Stimulated activated CD4-positive, alpha-beta T cell treated with anti-CD3 and anti-CD28 coated beads, Interleukin-2, amount 100 ng/mL, for 24 hours (primary cell): Measurements from ENCODE around the gene HTR2C.
"Not testable (repeated sequence)": the region's sequence is repeated elsewhere in the genome, so short reads cannot be mapped to it uniquely, and the experiment has no call there.

ENCODE experiments used
- DNase-seq, 2 donors: peaks; one replicate each; pipeline ENCODE4 v3.0.0-alpha.2; 2020

Gene HTR2C

GRCh38 chrX:114715096-114715495, 131.2 kb downstream of the HTR2C start:
- no peak for DNase-seq

GRCh38 chrX:114717921-114718320, 134.0 kb downstream of the HTR2C start:
- DNase-seq, result no peak

GRCh38 chrX:114766541-114766940, 182.7 kb downstream of the HTR2C start:
- DNase-seq, result no peak

DNA sequence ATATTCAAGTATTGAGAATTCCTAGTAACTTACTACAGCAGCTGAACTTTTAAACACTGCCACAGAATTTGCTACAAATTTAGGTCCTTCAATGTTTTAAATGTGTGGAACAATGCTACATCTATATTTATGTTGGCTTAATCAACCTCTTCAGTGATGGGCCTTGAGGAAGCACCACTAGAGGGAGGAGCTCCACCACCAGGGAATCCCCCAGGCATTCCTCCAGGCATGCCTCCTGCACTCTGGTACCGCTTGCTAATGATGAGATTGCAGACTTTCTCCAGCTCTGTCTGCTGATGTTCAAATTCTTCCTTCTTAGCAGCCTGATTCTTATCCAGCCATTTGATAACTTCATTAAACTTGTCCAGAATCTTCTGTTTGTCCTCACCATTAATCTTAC, 190.8 kb downstream of the HTR2C start:
- no peak for DNase-seq

- DNase-seq, result no peak
Observed at GRCh38 chrX:114782925-114783324, 199.0 kb downstream of the HTR2C start.

GRCh38 chrX:114787061-114787460, 203.2 kb downstream of the HTR2C start:
- DNase-seq, result no peak

- DNase-seq, result no peak
Observed at GRCh38 chrX:114797494-114797893, 213.6 kb downstream of the HTR2C start.

- DNase-seq, result no peak
Observed at GRCh38 chrX:114798907-114799306, 215.0 kb downstream of the HTR2C start.

DNA sequence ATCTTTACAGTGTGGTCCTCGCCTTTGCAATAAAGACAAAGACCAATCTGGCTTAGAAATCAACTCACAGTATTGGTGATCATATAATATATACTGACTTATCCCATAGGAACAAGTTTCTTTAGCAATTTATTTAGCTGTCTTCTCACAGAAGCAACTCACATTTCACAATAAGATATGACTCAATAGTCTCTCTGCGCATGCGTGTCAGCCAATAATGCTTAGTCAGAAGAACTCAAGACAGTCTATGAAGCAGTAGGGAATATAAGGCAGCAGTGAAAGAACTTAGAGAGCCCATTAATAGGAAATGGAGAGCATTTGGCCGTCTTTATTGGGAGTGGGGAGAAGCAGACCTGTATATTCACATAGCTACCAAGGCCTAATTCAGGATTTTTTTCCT, 216.8 kb downstream of the HTR2C start:
- DNase-seq, result no peak

DNA sequence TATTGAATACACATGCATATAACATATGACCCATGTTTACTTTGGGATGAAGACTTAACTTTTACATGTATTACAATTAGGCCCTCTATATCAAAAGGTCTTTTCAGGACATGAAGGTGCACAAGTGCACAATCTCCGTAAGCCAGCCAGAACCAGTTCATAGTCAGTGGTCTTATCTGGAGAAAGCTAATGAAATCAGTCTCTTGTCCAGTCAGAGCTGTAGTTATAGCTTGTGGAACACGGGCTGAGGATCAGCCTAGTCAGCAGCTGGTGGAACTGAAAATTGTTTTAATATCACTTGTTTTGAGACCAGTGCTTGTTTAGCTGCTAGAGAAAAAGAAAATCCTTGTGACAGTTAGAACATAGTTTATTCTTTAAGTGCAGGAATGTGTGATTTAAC, 235.6 kb downstream of the HTR2C start:
- no peak for DNase-seq

- no peak for DNase-seq
Observed at GRCh38 chrX:114841051-114841450, 257.2 kb downstream of the HTR2C start.

DNA sequence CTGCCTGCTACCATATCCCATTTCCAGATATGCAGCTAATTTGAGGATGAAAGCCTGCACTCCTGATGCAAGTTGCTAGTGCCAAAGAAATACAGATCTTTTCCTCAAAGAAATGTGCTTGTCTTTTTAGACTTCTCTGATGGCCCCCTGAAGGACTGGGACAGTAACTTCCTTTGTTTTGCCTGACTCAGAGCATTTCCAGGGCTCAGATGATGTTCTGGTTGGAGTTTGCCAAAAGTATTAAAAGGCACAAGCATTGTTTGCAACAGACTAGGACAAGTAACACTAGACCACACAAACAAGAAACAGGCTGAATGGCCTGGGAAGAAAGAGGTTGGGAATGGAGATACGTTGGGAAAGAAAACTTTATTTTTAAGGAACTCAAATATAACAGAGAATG, 258.3 kb downstream of the HTR2C start:
- DNase-seq, result no peak

DNA sequence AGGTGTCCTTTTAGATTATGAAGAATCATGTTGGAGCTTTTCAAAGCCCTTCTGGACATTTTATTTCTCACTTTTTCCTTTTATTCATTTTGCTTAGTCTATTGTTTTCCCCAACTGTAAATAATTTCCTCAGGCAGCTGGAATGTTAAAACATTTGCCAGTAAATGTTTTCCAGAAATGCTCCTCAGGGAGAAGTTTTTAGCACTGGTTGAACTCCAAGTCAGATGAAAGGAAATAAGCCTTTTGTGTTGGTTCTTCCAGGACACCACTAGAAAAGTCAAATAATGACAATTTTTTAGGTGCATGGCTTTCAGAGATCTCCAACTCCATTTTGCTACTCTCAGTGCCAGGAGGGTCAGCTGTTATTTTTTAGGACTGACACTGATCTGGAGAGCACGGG, 305.6 kb downstream of the HTR2C start:
- no peak for DNase-seq

- no peak for DNase-seq
Observed at GRCh38 chrX:114903618-114904017, 319.7 kb downstream of the HTR2C start.

DNA sequence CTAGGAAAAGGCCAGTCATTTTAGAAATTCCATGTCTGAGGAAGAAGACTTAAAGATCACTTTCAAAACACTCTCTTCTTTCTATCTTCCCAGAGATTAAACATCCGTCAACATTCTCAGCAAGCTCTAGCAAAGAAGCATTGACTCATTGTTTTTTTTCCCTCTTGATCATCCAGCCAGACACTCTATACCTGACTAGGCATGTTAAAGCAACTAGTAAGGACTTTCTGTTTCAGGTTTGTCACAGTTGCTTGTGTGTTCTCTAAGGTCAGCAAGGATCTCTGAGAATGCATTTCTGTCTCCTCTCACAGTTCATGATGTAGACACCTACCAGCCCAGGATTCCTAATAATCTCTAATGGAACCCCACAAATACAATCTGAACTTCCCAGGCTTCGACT, 321.4 kb downstream of the HTR2C start:
- DNase-seq, result no peak

DNA sequence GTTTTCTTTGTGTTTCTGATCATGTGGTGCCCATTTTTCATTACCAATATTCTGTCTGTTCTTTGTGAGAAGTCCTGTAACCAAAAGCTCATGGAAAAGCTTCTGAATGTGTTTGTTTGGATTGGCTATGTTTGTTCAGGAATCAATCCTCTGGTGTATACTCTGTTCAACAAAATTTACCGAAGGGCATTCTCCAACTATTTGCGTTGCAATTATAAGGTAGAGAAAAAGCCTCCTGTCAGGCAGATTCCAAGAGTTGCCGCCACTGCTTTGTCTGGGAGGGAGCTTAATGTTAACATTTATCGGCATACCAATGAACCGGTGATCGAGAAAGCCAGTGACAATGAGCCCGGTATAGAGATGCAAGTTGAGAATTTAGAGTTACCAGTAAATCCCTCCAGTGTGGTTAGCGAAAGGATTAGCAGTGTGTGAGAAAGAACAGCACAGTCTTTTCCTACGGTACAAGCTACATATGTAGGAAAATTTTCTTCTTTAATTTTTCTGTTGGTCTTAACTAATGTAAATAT, 323.2 kb downstream of the HTR2C start:
- DNase-seq, result no peak

DNA sequence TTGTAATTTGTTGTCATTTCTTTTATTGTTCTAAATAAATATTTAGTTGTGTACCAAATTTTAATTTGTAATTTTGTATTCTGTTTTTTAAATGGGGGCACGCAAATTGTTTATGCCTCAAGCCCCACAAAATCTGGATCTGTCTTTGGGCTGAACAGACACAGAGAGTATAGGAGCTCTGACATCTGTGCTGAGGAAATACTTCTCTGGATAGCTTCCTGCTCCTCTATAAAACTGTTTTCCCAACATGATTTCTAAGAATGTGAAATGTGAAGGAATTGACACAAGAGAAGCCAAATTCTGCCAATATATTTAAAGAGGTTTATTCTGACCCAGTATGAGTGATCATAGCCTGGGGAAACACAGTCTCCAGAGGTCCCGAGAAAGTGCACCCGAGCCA, 340.5 kb downstream of the HTR2C start:
- no peak for DNase-seq

- DNase-seq, result no peak
Observed at GRCh38 chrX:114924856-114925255, 341.0 kb downstream of the HTR2C start.

- no peak for DNase-seq
Observed at GRCh38 chrX:114930227-114930626, 346.3 kb downstream of the HTR2C start.

GRCh38 chrX:114932550-114932949, 348.7 kb downstream of the HTR2C start:
- no peak for DNase-seq

DNA sequence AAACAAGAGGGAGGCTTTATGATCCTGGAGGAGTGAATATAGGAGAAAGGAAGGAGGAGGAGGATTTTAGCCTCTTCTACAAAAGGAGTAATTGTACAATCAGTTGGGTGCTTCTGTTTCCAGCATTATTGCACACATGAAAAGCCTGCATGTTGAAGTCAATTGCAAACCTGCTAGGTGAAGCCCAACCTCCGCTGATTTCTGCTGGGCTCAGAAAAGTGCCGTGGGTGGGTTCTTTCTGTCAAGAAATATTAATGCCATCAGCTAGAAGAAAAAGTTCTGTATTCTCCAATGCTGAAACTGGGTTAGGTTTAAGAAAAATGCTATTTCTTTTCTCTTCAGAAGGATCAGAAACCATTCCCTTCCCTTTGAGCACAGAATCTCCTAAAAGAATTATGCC, 349.4 kb downstream of the HTR2C start:
- not testable (repeated sequence) for DNase-seq

DNA sequence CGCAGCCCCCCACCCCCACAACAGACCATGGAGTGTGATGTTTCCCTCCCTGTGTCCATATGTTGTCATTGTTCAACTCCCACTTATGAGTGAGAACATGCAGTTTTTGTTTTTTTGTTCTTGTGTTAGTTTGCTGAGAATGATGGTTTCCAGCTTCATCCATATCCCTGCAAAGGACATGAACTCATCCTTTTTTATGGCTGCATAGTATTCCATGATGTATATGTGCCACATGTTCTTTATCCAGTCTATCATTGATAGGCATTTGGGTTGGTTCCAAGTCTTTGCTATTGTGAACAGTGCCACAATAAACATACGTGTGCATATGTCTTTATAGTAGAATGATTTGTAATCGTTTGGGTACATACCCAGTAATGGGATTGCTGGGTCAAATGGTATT, 353.2 kb downstream of the HTR2C start:
- not testable (repeated sequence) for DNase-seq

DNA sequence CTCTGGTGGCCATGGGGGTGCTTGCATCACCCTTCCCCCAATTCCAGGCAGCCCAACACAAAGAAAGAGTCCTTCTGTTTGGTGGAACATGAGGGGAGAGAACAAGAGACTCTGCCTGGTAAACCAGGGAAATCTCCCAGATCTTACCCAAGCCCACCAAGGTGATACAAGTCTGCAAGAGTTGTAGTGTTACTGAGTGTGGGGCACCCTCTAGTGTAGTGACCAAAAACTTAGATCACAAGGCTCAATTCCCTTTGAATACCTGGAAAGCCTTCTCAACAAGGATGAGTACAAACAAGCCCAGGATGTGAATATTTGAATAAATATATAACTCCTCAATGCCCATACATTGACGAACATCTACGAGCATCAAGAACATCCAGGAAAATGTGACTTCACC, 368.8 kb downstream of the HTR2C start:
- no peak for DNase-seq
